ENCODE measurements around the gene ZAP70. TPM values are rescaled to one million over a fixed set of nuclear protein-coding genes. Genes with fewer than 3 reads are reported as not detected.

ZAP70 gene
- polyA plus RNA-seq, 1 donor (not counting 4 experiments of a cell fraction or from before 2014, with no cell fraction given) = 1.6 TPM

- dilution Hi-C loops (cut with MboI; ENCODE audit: extremely low pct_ligation_motif_present, low sequenced_read_pairs) = no loop called here
- Histone ChIP-seq H3K4me1 (ENCODE audit: control insufficient read depth, extremely low read depth, insufficient read depth, low read length) (peaks cover 9% of the 10 kb centered on the region), H3K9me3 (ENCODE audit: control insufficient read depth, low read depth, low read length) (peaks cover 3% of the 10 kb centered on the region), H3K79me2 (ENCODE audit: control insufficient read depth, insufficient read depth, low read length) (no peaks in the 10 kb centered on the region), H3K27ac (ENCODE audit: control insufficient read depth, insufficient read depth, low read length) (no peak overlapping the region), H4K20me1 (ENCODE audit: control insufficient read depth, extremely low read depth, insufficient read depth, low read length) (no peaks in the 10 kb centered on the region), H3K4me3 (ENCODE audit: control insufficient read depth in 2 of 3, extremely low read depth in 1 of 3, insufficient read depth in 2 of 3, low read depth in 1 of 3, low read length in 3 of 3) (no peak overlapping the region), H3K9me1 (ENCODE audit: control insufficient read depth, extremely low read depth, insufficient read depth, low read length) (no peaks in the 10 kb centered on the region), H3K9ac (ENCODE audit: control insufficient read depth, extremely low read depth, insufficient read depth, low read length) (no peak overlapping the region), H3K36me3 (ENCODE audit: control insufficient read depth in 2 of 2, extremely low read depth in 1 of 2, insufficient read depth in 2 of 2, low read length in 2 of 2) (no peaks in the 10 kb centered on the region), H3K4me2 (ENCODE audit: control insufficient read depth, extremely low read depth, insufficient read depth, low read depth, low read length) (no peak overlapping the region), H2AFZ (ENCODE audit: control insufficient read depth, low read length) (no peak overlapping the region), H3K27me3 (ENCODE audit: control insufficient read depth, extremely low read depth, insufficient read depth, low read length) (no peaks in the 10 kb centered on the region)
- FAIRE-seq (no peak), DNase-seq (ENCODE audit: low read depth, low spot score) (no peak)
- TF ChIP-seq EZH2 (IDR thresholded peaks at IDR 0.05; ENCODE audit: low read length) (no peak), CTCF (optimal IDR thresholded peaks at IDR 0.05 in 1 of 3, IDR thresholded peaks at IDR 0.05 in 1 of 3, conservative IDR thresholded peaks at IDR 0.05 in 1 of 3; ENCODE audit: extremely low read depth in 1 of 3, insufficient read depth in 2 of 3, low read length in 3 of 3) (no peak)
Measured at GRCh38 chr2:97731274-97732020, 18.1 kb downstream of the ZAP70 start.

- dilution Hi-C loops (cut with MboI; ENCODE audit: extremely low pct_ligation_motif_present, low sequenced_read_pairs) = no loop called here
- Histone ChIP-seq H3K4me1 (ENCODE audit: control insufficient read depth, extremely low read depth, insufficient read depth, low read length) (peaks cover 9% of the 10 kb centered on the region), H3K9ac (ENCODE audit: control insufficient read depth, extremely low read depth, insufficient read depth, low read length) (no peak overlapping the region), H3K36me3 (ENCODE audit: control insufficient read depth in 2 of 2, extremely low read depth in 1 of 2, insufficient read depth in 2 of 2, low read length in 2 of 2) (no peaks in the 10 kb centered on the region), H3K79me2 (ENCODE audit: control insufficient read depth, insufficient read depth, low read length) (no peaks in the 10 kb centered on the region), H3K4me3 (ENCODE audit: control insufficient read depth in 2 of 3, extremely low read depth in 1 of 3, insufficient read depth in 2 of 3, low read depth in 1 of 3, low read length in 3 of 3) (no peak overlapping the region), H3K27me3 (ENCODE audit: control insufficient read depth, extremely low read depth, insufficient read depth, low read length) (no peaks in the 10 kb centered on the region), H3K9me1 (ENCODE audit: control insufficient read depth, extremely low read depth, insufficient read depth, low read length) (no peaks in the 10 kb centered on the region), H2AFZ (ENCODE audit: control insufficient read depth, low read length) (no peak overlapping the region), H3K27ac (ENCODE audit: control insufficient read depth, insufficient read depth, low read length) (no peak overlapping the region), H3K9me3 (ENCODE audit: control insufficient read depth, low read depth, low read length) (peaks cover 3% of the 10 kb centered on the region), H4K20me1 (ENCODE audit: control insufficient read depth, extremely low read depth, insufficient read depth, low read length) (no peaks in the 10 kb centered on the region), H3K4me2 (ENCODE audit: control insufficient read depth, extremely low read depth, insufficient read depth, low read depth, low read length) (no peak overlapping the region)
- DNase-seq (ENCODE audit: low read depth, low spot score) (no peak), FAIRE-seq (no peak)
- TF ChIP-seq CTCF (optimal IDR thresholded peaks at IDR 0.05 in 1 of 3, IDR thresholded peaks at IDR 0.05 in 1 of 3, conservative IDR thresholded peaks at IDR 0.05 in 1 of 3; ENCODE audit: extremely low read depth in 1 of 3, insufficient read depth in 2 of 3, low read length in 3 of 3) (no peak), EZH2 (IDR thresholded peaks at IDR 0.05; ENCODE audit: low read length) (no peak)
Measured at GRCh38 chr2:97732436-97733340, 19.3 kb downstream of the ZAP70 start.

Data from keratinocyte (primary cell).